Nephron progenitor cell (in vitro differentiated cells): ENCODE measurements around the gene CD22.

Source experiments
- DNase-seq: peaks from one replicate; pipeline ENCODE4 v3.0.0; 2021
- H3K27ac Mint-ChIP-seq: 2 replicates; pipeline ENCODE4 v1.8.0; 2021; ENCODE audit warnings: mild to moderate bottlenecking, moderate library complexity, mixed read lengths
- H3K27me3 Mint-ChIP-seq: 2 replicates; pipeline ENCODE4 v1.8.0; 2021; ENCODE audit warnings: mild to moderate bottlenecking, low read depth, mixed read lengths; ENCODE audit not compliant: poor library complexity
- H3K36me3 Mint-ChIP-seq: 2 replicates; pipeline ENCODE4 v1.8.0; 2021; ENCODE audit warnings: low read depth, mixed read lengths
- H3K4me1 Mint-ChIP-seq: 2 replicates; pipeline ENCODE4 v1.8.0; 2021; ENCODE audit warnings: mixed read lengths
- H3K4me3 Mint-ChIP-seq: 2 replicates; pipeline ENCODE4 v1.8.0; 2021; ENCODE audit warnings: mild to moderate bottlenecking, moderate library complexity, mixed read lengths
- H3K9me3 Mint-ChIP-seq: 2 replicates; pipeline ENCODE4 v1.8.0; 2021; ENCODE audit warnings: mild to moderate bottlenecking, moderate library complexity, mixed read lengths
- TF ChIP-seq, protein P1 (sequence below): fragments of 200-600 bp; sonication (generic); IDR thresholded peaks from 2 replicates; pipeline ENCODE4 v1.5.0; 2021; ENCODE audit warnings: antibody characterized with exemption

The CD22 gene

DNA sequence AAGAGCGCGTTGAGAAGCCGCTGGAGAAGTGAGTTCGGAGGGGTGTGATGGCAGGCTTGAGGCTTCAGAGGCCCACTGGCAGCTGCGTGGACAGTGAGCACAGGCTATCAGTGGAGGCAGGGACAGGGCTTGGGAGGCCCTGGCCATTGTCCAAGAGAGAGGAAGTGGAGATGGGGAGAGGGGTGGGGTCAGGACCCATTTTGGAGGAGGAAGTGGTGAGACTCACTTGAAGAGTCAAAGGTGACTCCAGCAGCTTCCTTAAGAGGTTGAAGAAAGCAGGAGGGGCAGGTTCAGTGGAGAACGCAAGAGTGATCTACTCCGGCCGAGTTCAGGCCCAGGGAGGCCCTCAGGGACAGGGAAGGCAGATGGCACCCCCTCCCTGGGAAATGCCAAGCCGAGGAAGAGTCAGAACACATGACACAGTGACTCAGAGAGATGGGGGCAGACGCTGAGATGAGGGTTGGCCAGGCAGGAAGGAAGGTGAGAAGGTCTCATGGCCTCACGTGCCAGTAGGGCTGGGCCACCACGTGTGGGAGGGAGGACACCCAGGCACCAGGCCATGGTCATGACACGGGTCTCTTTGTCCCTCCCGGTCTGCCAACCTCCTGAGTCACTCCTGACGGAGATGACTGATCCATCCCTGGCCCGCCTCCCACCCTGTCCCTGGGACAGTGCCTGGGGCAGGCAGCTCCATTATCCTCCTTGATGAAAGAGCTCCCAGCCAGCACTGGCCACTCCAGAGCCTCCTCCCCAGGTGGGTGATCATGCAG, 10.1 kb upstream of the CD22 start:
- no peak for DNase-seq
- H3K4me3 Mint-ChIP-seq: peak overlapping the region; percentile 38
- peak overlapping the region; percentile 91 for H3K27ac Mint-ChIP-seq

DNA sequence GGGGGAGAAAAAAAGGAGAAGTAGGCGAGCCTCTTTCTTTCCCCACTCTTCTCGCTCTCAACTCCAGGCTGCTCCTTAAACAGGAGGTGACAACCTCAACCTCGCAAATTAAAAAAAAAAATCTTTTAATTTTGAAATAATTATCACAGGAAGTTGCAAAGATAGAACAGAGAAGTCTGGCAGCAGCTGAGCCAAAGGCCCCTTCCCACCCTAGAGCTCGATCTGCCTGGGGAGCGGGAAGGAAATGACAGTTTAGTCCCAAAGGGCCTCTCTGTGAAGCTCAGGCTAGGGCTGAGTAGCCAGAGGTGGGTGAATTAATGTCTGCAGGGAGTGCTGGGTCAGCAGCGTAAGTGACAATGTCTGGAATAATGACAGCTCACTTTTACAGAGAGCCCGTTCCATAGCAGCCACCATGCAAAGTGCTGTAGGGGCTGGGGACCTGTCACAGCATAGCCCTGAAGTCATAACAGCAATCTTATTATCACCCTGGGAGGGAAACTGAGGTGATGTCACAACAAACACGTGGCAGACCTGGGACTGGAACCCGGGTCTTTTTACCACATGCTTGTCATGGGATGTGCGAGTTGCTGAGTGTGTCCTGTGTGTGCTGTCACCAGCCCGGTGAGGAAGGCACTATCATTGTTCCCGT, 8.8 kb upstream of the CD22 start:
- no peaks in the 10 kb centered on the region for H3K36me3 Mint-ChIP-seq

More for the DNA sequence above, 10.1 kb upstream of the CD22 start:
- H3K36me3 Mint-ChIP-seq: no peaks in the 10 kb centered on the region
- TF ChIP-seq, protein P1, sequence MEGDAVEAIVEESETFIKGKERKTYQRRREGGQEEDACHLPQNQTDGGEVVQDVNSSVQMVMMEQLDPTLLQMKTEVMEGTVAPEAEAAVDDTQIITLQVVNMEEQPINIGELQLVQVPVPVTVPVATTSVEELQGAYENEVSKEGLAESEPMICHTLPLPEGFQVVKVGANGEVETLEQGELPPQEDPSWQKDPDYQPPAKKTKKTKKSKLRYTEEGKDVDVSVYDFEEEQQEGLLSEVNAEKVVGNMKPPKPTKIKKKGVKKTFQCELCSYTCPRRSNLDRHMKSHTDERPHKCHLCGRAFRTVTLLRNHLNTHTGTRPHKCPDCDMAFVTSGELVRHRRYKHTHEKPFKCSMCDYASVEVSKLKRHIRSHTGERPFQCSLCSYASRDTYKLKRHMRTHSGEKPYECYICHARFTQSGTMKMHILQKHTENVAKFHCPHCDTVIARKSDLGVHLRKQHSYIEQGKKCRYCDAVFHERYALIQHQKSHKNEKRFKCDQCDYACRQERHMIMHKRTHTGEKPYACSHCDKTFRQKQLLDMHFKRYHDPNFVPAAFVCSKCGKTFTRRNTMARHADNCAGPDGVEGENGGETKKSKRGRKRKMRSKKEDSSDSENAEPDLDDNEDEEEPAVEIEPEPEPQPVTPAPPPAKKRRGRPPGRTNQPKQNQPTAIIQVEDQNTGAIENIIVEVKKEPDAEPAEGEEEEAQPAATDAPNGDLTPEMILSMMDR: no peak
- H3K9me3 Mint-ChIP-seq: peaks cover 9% of the 10 kb centered on the region
- no peaks in the 10 kb centered on the region for H3K27me3 Mint-ChIP-seq
- peaks cover 67% of the 10 kb centered on the region for H3K4me1 Mint-ChIP-seq

DNA sequence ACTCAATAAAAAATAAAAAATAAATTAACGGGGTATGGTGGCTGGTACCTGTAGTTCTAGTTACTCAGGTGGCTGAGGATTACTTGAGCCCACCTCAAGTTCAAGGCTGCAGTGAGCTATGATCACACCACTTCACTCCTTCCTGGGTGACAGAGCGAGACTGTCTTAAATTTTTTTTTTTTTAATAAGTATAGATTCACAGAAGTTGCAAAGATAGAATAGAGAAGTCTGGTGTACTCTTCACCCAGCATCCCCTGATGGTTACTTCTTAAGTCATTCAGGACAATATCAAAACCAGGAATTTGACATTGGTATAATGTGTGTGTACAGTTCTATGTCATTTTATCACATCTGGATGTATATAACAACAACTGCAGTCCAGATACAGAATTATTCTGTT, 7.7 kb upstream of the CD22 start:
- peaks cover 5% of the 10 kb centered on the region for H3K27me3 Mint-ChIP-seq
- TF ChIP-seq, protein P1: no peak
- H3K9me3 Mint-ChIP-seq: peaks cover 9% of the 10 kb centered on the region
- H3K4me3 Mint-ChIP-seq: no peak overlapping the region
- H3K4me1 Mint-ChIP-seq: peaks cover 45% of the 10 kb centered on the region
- no peak for DNase-seq
- no peaks in the 10 kb centered on the region for H3K36me3 Mint-ChIP-seq
- no peak overlapping the region for H3K27ac Mint-ChIP-seq

More for the DNA sequence above, 8.8 kb upstream of the CD22 start:
- Mint-ChIP-seq H3K27me3 (no peaks in the 10 kb centered on the region), H3K4me1 (peaks cover 55% of the 10 kb centered on the region), H3K4me3 (no peak overlapping the region), H3K9me3 (peaks cover 9% of the 10 kb centered on the region), H3K27ac (no peak overlapping the region)
- no peak for DNase-seq
- TF ChIP-seq, protein P1: no peak

DNA sequence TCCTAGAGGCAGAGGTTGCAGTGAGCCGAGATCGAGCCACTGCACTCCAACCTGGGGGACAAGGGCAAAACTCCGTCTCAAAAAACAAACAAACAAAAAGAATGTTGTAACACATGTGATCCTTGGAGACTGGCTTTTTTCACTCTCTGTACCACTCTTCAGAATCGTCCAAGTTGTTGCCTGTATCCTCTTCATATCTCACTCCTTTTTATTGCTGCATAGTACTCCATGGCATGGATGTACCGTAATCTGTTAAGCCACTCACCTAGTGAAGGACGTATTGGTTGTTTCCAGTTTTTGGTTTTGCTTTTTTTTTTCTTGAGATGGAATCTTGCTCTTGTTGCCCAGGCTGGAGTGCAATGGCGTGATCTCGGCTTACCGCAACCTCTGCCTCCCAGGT, 7.0 kb upstream of the CD22 start:
- DNase-seq: no peak
- Mint-ChIP-seq H3K27ac (no peak overlapping the region), H3K9me3 (peaks cover 9% of the 10 kb centered on the region), H3K4me3 (no peak overlapping the region), H3K27me3 (peaks cover 9% of the 10 kb centered on the region), H3K4me1 (peaks cover 37% of the 10 kb centered on the region), H3K36me3 (no peaks in the 10 kb centered on the region)
- TF ChIP-seq, protein P1: no peak

DNA sequence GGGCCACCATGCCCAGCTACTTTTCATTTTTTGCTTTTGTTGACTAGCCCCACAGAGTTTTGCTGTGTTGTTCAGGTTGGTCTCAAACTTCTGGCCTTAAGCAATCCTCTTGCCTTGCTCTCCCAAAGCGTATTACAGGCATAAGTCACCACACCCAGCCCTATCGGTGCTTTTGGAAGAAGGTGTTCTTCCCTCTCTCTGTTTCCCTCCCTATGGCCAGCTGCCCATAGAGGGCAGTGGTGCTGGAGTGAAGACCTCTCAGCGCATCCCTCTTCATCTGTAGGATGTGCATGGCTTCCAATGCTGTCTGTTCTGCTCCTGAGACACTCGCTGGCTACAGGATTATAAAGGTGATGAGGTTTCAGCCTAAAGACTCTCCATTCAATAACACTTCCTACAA, 1.3 kb upstream of the CD22 start:
- Mint-ChIP-seq H3K36me3 (no peaks in the 10 kb centered on the region), H3K27ac (no peak overlapping the region), H3K9me3 (no peaks in the 10 kb centered on the region), H3K4me1 (peaks cover 10% of the 10 kb centered on the region), H3K4me3 (no peak overlapping the region), H3K27me3 (peaks cover 13% of the 10 kb centered on the region)
- DNase-seq: no peak
- TF ChIP-seq, protein P1: no peak

DNA sequence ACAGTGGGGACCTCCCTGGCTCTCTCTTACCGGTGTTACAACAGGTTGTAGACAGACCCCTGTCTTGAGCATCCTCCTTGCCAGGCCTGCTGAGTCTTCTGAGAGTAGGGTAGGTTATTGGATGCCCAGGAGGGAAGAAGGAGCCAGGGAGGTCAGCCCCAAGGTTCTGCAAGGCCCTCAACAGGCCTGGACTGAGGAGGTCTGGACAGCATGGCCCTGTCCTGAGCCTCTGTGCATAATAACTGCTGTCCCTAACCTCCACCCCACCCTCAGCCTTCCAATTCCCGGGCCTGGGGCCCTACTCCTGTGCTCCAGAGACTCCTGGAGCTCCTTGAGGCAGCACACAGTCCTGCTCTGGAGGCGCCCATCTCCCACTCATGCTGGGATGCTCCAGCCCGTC, 336 bp downstream of the CD22 start:
- Mint-ChIP-seq H3K36me3 (no peaks in the 10 kb centered on the region), H3K4me3 (no peak overlapping the region), H3K27me3 (peaks cover 22% of the 10 kb centered on the region), H3K9me3 (no peaks in the 10 kb centered on the region), H3K4me1 (peaks cover 25% of the 10 kb centered on the region), H3K27ac (no peak overlapping the region)
- DNase-seq: no peak
- TF ChIP-seq, protein P1: no peak
